ENCODE data around the gene PRR5L.

PRR5L gene

DNA sequence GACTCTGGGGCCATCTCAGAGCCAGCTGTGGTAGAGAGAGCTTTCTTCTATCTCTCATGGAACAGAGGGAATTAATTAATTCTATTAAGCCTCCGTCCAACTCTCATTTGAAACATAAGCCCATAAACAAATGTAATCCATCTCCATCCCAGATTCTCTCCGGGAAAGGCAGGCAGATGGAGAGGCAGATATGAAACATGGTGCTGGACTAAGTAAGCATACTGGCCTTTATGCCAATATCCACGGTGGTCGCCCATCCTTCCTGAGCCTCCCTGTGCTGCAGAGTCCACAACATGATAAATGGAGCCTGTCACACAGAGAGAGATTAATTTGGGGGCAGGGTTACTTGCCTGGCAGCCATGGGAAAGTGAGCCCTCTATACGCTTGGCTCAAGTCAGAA lies 44.8 kb downstream of the PRR5L start:
- Histone ChIP-seq H3K9me2 (replicated peaks; ENCODE audit: insufficient read depth, low read length) (no peaks in the 10 kb centered on the region), H4K20me1 (ENCODE audit: low read depth, low read length) (no peaks in the 10 kb centered on the region), H3F3A (ENCODE audit: insufficient read depth) (no peaks in the 10 kb centered on the region), H2AFZ (ENCODE audit: low read depth, low read length, severe bottlenecking) (no peak overlapping the region), H3K4me2 (ENCODE audit: low read depth, low read length, poor library complexity, severe bottlenecking) (no peak overlapping the region), H3K27me3 (ENCODE audit: low read length) (no peaks in the 10 kb centered on the region), H3K4me3 (ENCODE audit: insufficient read depth, low read length, poor library complexity, severe bottlenecking) (no peak overlapping the region), H3K36me3 (ENCODE audit: low read length) (no peaks in the 10 kb centered on the region), H3K79me2 (ENCODE audit: insufficient read depth, low read length) (no peaks in the 10 kb centered on the region), H3K27ac (ENCODE audit: low read depth, low read length) (no peak overlapping the region), H3K9me3 (ENCODE audit: insufficient read depth, low read length) (no peaks in the 10 kb centered on the region), H3K9ac (ENCODE audit: low read length) (no peak overlapping the region)
- no peak for TF ChIP-seq EZH2phosphoT487 (conservative IDR thresholded peaks at IDR 0.05; ENCODE audit: low read length)
- TF ChIP-seq, protein P1, sequence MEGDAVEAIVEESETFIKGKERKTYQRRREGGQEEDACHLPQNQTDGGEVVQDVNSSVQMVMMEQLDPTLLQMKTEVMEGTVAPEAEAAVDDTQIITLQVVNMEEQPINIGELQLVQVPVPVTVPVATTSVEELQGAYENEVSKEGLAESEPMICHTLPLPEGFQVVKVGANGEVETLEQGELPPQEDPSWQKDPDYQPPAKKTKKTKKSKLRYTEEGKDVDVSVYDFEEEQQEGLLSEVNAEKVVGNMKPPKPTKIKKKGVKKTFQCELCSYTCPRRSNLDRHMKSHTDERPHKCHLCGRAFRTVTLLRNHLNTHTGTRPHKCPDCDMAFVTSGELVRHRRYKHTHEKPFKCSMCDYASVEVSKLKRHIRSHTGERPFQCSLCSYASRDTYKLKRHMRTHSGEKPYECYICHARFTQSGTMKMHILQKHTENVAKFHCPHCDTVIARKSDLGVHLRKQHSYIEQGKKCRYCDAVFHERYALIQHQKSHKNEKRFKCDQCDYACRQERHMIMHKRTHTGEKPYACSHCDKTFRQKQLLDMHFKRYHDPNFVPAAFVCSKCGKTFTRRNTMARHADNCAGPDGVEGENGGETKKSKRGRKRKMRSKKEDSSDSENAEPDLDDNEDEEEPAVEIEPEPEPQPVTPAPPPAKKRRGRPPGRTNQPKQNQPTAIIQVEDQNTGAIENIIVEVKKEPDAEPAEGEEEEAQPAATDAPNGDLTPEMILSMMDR (IDR thresholded peaks at IDR 0.05; ENCODE audit: insufficient read depth, low read length, poor library complexity, severe bottlenecking) = no peak

DNA sequence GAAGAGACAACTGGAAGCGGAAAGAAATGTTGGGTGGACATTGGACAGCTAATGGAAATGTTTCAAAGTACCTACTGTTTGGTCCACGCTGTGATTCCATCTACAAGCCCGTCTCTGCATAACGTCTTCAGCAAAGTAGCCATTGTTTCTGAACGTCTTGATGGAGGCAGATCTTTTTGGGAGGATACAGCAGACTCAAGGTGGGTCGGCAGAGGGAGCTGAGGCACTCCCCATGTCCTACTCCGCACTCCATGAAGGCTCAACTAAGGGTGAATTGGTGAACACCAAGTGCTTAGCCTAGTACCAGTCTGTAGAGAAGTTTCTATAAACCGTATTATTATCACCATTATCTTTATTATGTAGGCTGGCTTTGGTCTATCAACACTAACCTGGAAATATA lies 45.8 kb downstream of the PRR5L start:
- Histone ChIP-seq H3K9me2 (replicated peaks; ENCODE audit: insufficient read depth, low read length) (no peaks in the 10 kb centered on the region), H4K20me1 (ENCODE audit: low read depth, low read length) (no peaks in the 10 kb centered on the region), H3K9ac (ENCODE audit: low read length) (no peak overlapping the region), H3K9me3 (ENCODE audit: insufficient read depth, low read length) (no peaks in the 10 kb centered on the region), H2AFZ (ENCODE audit: low read depth, low read length, severe bottlenecking) (no peak overlapping the region), H3K27me3 (ENCODE audit: low read length) (no peaks in the 10 kb centered on the region), H3K4me2 (ENCODE audit: low read depth, low read length, poor library complexity, severe bottlenecking) (no peak overlapping the region), H3F3A (ENCODE audit: insufficient read depth) (no peaks in the 10 kb centered on the region), H3K36me3 (ENCODE audit: low read length) (no peaks in the 10 kb centered on the region), H3K27ac (ENCODE audit: low read depth, low read length) (no peak overlapping the region), H3K79me2 (ENCODE audit: insufficient read depth, low read length) (no peaks in the 10 kb centered on the region), H3K4me3 (ENCODE audit: insufficient read depth, low read length, poor library complexity, severe bottlenecking) (no peak overlapping the region)
- TF ChIP-seq EZH2phosphoT487 (conservative IDR thresholded peaks at IDR 0.05; ENCODE audit: low read length) = no peak
- TF ChIP-seq, protein P1 (IDR thresholded peaks at IDR 0.05; ENCODE audit: insufficient read depth, low read length, poor library complexity, severe bottlenecking) = no peak

DNA sequence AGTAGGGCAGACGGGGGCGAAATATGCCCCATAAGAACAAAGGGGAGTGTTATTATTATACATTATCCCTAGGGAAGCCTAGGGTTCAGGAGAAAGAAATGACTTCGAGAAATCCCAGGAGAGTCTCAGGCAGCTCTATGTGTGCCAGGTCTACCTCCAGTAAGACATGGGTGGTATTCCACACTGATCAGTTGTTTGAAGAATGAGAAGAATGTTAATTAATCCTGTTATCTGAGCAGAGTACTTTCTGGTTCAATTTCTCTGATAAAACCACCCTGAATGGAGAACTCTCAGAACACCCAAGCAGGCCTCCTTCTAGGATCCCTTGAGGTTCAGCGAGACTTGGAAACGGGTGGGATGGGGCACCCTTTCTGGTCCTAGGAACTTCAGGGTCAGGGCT lies 46.2 kb downstream of the PRR5L start:
- Histone ChIP-seq H3K9me3 (ENCODE audit: insufficient read depth, low read length) (no peaks in the 10 kb centered on the region), H3K27me3 (ENCODE audit: low read length) (no peaks in the 10 kb centered on the region), H3F3A (ENCODE audit: insufficient read depth) (no peaks in the 10 kb centered on the region), H3K4me2 (ENCODE audit: low read depth, low read length, poor library complexity, severe bottlenecking) (no peak overlapping the region), H3K4me3 (ENCODE audit: insufficient read depth, low read length, poor library complexity, severe bottlenecking) (no peak overlapping the region), H3K36me3 (ENCODE audit: low read length) (no peaks in the 10 kb centered on the region), H2AFZ (ENCODE audit: low read depth, low read length, severe bottlenecking) (no peak overlapping the region), H3K79me2 (ENCODE audit: insufficient read depth, low read length) (no peaks in the 10 kb centered on the region), H3K27ac (ENCODE audit: low read depth, low read length) (no peak overlapping the region), H3K9ac (ENCODE audit: low read length) (no peak overlapping the region), H4K20me1 (ENCODE audit: low read depth, low read length) (no peaks in the 10 kb centered on the region), H3K9me2 (replicated peaks; ENCODE audit: insufficient read depth, low read length) (no peaks in the 10 kb centered on the region)
- TF ChIP-seq, protein P1 (IDR thresholded peaks at IDR 0.05; ENCODE audit: insufficient read depth, low read length, poor library complexity, severe bottlenecking) = no peak
- TF ChIP-seq EZH2phosphoT487 (conservative IDR thresholded peaks at IDR 0.05; ENCODE audit: low read length) = no peak

All from SU-DHL-6 (cell line).